Neural progenitor cell (in vitro differentiated cells): ENCODE data around the gene PRELID2.

ENCODE experiments used
- EZH2 ChIP-seq: fragments of 200-600 bp; sonication (generic); IDR thresholded peaks from 2 replicates; pipeline ENCODE4 v1.6.1; 2017; ENCODE audit warnings: antibody characterized with exemption, mild to moderate bottlenecking, moderate library complexity
- TF ChIP-seq, protein P1 (sequence below): fragments of 200-600 bp; sonication (generic); IDR thresholded peaks from 2 replicates; pipeline ENCODE4 v1.5.1; 2017; ENCODE audit warnings: antibody characterized with exemption, mild to moderate bottlenecking

DNA sequence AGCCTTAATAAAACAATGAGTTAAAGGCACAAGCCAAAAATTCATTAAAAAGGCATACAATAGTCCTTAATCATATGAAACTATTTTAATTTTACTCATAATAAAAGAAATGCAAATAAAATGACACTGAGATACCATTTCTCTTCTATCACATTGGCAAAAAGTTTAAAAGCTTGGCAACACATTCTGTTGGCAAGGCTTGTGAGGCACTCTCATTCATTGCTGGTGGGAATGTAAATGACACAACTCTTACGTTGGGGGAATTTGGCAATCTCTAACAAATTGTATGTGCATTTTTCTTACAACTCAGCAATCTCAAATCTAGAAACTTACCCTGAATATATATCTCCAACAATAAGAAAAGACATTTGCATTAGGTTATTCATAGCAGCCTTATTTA lies 111.6 kb downstream of the PRELID2 start:
- TF ChIP-seq, protein P1, sequence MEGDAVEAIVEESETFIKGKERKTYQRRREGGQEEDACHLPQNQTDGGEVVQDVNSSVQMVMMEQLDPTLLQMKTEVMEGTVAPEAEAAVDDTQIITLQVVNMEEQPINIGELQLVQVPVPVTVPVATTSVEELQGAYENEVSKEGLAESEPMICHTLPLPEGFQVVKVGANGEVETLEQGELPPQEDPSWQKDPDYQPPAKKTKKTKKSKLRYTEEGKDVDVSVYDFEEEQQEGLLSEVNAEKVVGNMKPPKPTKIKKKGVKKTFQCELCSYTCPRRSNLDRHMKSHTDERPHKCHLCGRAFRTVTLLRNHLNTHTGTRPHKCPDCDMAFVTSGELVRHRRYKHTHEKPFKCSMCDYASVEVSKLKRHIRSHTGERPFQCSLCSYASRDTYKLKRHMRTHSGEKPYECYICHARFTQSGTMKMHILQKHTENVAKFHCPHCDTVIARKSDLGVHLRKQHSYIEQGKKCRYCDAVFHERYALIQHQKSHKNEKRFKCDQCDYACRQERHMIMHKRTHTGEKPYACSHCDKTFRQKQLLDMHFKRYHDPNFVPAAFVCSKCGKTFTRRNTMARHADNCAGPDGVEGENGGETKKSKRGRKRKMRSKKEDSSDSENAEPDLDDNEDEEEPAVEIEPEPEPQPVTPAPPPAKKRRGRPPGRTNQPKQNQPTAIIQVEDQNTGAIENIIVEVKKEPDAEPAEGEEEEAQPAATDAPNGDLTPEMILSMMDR, result no peak
- TF ChIP-seq EZH2, result no peak
